A549 treated with CpdA at 1 μM for 4 hours (cell line): ENCODE results near the gene RNU6-8. TPM values are rescaled to one million over a fixed set of nuclear protein-coding genes. Genes with fewer than 3 reads are reported as not detected.

Experiments used
- total RNA-seq: library from RNA; stranded (reverse); fragments of 200-300 nt; extraction: Qiagen RNA extraction; gene quantifications from 5 replicates; pipeline ENCODE4 v1.2.3, GENCODE V29; 2022; ENCODE audit warnings: low read depth

Gene RNU6-8
- not detected in 5 replicates for total RNA-seq

DNA sequence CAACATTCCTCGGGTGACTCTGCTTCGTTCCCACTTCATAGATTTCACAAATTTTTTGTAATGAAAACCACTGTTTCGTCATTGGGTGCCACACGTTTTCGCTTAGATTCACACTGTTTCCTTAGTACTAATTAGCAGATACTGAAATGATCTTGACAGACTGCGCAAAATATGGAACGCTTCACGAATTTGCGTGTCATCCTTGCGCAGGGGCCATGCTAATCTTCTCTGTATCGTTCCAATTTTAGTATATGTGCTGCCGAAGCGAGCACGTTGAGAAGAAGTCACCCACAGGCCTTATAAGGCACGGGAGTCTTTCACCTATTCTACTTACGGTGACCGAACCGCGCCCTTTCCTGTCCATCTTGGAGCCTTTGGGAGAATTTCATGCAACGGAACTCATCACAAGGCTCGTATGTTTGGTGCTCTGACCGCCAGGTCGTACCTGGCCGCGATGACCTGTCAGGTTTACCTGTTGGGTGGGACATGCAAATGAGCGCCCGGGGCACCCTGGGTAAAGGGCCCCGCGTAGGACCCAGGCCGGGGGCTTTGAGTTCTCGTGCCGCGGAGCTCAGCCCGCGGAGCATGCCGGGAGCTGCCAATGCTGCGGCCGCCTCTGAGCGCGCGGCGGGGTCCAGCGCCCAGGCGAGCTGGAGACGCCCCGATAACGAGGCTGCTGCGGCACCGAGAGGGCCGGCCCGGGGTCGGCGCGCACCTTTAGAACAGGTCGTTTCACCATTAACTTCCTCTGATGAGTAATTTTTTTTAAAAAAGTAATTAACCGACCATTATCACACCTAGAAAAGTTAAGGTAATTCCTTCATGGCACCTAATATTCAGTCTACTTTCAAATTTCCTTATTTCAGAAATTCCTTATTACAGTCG is at the start of gene RNU6-8:
Gene RNU6-8, minus strand, starts transcription at position 272 of the 885 bp plus-strand sequence.

DNA sequence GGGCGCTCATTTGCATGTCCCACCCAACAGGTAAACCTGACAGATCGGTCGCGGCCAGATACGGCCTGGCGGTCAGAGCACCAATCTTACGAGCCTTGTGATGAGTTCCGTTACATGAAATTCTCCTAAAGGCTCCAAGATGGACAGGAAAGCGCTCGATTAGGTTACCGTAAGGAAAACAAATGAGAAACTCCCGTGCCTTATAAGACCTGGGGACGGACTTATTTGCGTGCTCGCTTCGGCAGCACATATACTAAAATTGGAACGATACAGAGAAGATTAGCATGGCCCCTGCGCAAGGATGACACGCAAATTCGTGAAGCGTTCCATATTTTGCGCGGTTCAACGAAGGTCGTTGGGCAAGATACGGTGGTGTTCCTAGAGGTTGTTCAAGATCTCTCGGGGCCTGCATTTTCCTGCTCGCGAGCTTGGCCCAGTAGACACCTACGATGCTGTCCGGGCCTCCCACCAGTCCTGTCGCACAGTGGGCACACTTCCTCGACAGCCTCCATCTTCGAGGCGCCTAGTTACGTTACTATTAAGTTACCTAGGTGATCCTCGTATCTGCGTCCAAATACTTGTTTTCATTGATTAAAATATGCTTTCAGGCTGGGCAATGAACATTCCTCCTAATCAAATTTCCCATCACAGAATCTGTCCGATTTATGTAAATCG is 1.1 kb downstream of the RNU6-8 start, which contains the start of gene RNU6-7:
Gene RNU6-7, plus strand, starts transcription at position 230 of the 675 bp plus-strand sequence.

Other genes with a start within 250 kb of the RNU6-8 start
- 44.7 to 79.5 TPM (median 52.5 TPM) in 5 replicates for gene ARHGAP5, start 126.0 kb downstream of the RNU6-8 start, total RNA-seq
- gene RNU6-7, start 1.2 kb downstream of the RNU6-8 start, total RNA-seq, result not detected in 5 replicates
- gene AKAP6, start 126.0 kb upstream of the RNU6-8 start, total RNA-seq, result 0.43 to 0.91 TPM (median 0.73 TPM) in 5 replicates